ENCODE measurements around the gene AGPAT2. TPM values are rescaled to one million over a fixed set of nuclear protein-coding genes. Genes with fewer than 3 reads are reported as not detected.

Gene AGPAT2
- total RNA-seq, 4 donors from 2014 or later = 22.0 to 52.8 (median 39.3) TPM

- TF ChIP-seq EP300 (IDR thresholded peaks at IDR 0.05) (no peak), POLR2AphosphoS5 (IDR thresholded peaks at IDR 0.05) (peak; percentile 48 to 69), CTCF (IDR thresholded peaks at IDR 0.05) (peak; percentile 64 to 86 (median 71)), POLR2A (IDR thresholded peaks at IDR 0.05; ENCODE audit: low read depth) (peak; percentile 28)
- Histone ChIP-seq H3K27me3 (peaks cover 0 to 45% (median 21%) of the 10 kb centered on the region in 4 donors), H3K9me3 (no peaks in the 10 kb centered on the region), H3K4me3 (peak overlapping the region; percentile 35 to 48 (median 38)), H3K27ac (replicated peaks in 1 of 4) (peak overlapping the region; percentile 59 to 81 (median 66)), H3K36me3 (no peaks in the 10 kb centered on the region), H3K4me1 (peaks cover 22 to 33% (median 29%) of the 10 kb centered on the region in 4 donors)
- intact Hi-C loops (cut with DNase I) = no loop called here
- 34% methylated on average over 9 of the region's 30 CpGs for WGBS
- no peak for DNase-seq (ENCODE audit: extremely low spot score)
These were observed 42.5 kb downstream of the AGPAT2 start for GRCh38 chr9:136644593-136645351.

GRCh38 chr9:136644343-136644592 is 43.0 kb downstream of the AGPAT2 start:
- intact Hi-C loops (cut with DNase I) = no loop called here
- Histone ChIP-seq H3K36me3 (no peaks in the 10 kb centered on the region), H3K27ac (replicated peaks in 1 of 4) (peak overlapping the region in 3 of 4 donors; percentile 60 to 81 (median 73)), H3K9me3 (no peaks in the 10 kb centered on the region), H3K4me3 (peak overlapping the region; percentile 35 to 48 (median 38)), H3K4me1 (peaks cover 22 to 33% (median 29%) of the 10 kb centered on the region in 4 donors), H3K27me3 (peaks cover 0 to 45% (median 21%) of the 10 kb centered on the region in 4 donors)
- no peak for DNase-seq (ENCODE audit: extremely low spot score)
- no CpG with 5 or more reads among the region's 15 CpGs for WGBS
- no peak for TF ChIP-seq POLR2AphosphoS5 (IDR thresholded peaks at IDR 0.05)
- no peak for TF ChIP-seq POLR2A (IDR thresholded peaks at IDR 0.05; ENCODE audit: low read depth)
- TF ChIP-seq EP300 (IDR thresholded peaks at IDR 0.05) = no peak
- no peak for TF ChIP-seq CTCF (IDR thresholded peaks at IDR 0.05)

GRCh38 chr9:136643596-136644342 is 43.5 kb downstream of the AGPAT2 start:
- peak overlapping the region; percentile 35 to 48 (median 38) for H3K4me3 ChIP-seq
- DNase-seq (ENCODE audit: extremely low spot score) = no peak
- peak overlapping the region in 3 of 4 donors; percentile 60 to 81 (median 73) for H3K27ac ChIP-seq (replicated peaks in 1 of 4)

GRCh38 chr9:136642439-136642921 is 44.8 kb downstream of the AGPAT2 start:
- intact Hi-C loops (cut with DNase I) = no loop called here
- no peak for DNase-seq (ENCODE audit: extremely low spot score)
- H3K36me3 ChIP-seq = no peaks in the 10 kb centered on the region
- peaks cover 0 to 44% (median 21%) of the 10 kb centered on the region in 4 donors for H3K27me3 ChIP-seq
- peaks cover 22 to 31% (median 26%) of the 10 kb centered on the region in 4 donors for H3K4me1 ChIP-seq
- H3K4me3 ChIP-seq = no peak overlapping the region
- 55% methylated on average over 7 of the region's 7 CpGs for WGBS
- no peaks in the 10 kb centered on the region for H3K9me3 ChIP-seq
- no peak for TF ChIP-seq EP300 (IDR thresholded peaks at IDR 0.05)
- TF ChIP-seq POLR2AphosphoS5 (IDR thresholded peaks at IDR 0.05) = no peak
- no peak for TF ChIP-seq CTCF (IDR thresholded peaks at IDR 0.05)
- no peak for TF ChIP-seq POLR2A (IDR thresholded peaks at IDR 0.05; ENCODE audit: low read depth)
- peak overlapping the region in 1 of 4 donors; percentile 17 for H3K27ac ChIP-seq (replicated peaks in 1 of 4)

More at GRCh38 chr9:136643596-136644342, 43.5 kb downstream of the AGPAT2 start:
- no peak for TF ChIP-seq POLR2AphosphoS5 (IDR thresholded peaks at IDR 0.05)
- Histone ChIP-seq H3K4me1 (peaks cover 22 to 33% (median 29%) of the 10 kb centered on the region in 4 donors), H3K9me3 (no peaks in the 10 kb centered on the region), H3K27me3 (peaks cover 0 to 45% (median 21%) of the 10 kb centered on the region in 4 donors), H3K36me3 (no peaks in the 10 kb centered on the region)
- intact Hi-C loops (cut with DNase I) = no loop called here
- WGBS = 69% methylated on average over 21 of the region's 31 CpGs
